ENCODE results near the gene CMTM8.

- TF ChIP-seq CTCF (IDR thresholded peaks at IDR 0.05), result no peak
- TF ChIP-seq POLR2A (IDR thresholded peaks at IDR 0.05), result no peak
- no peak for TF ChIP-seq EP300 (IDR thresholded peaks at IDR 0.05)
- TF ChIP-seq POLR2AphosphoS5 (IDR thresholded peaks at IDR 0.05), result no peak
Observed at GRCh38 chr3:32239307-32240158, 1.1 kb downstream of the CMTM8 start.

Data from sigmoid colon (tissue), 4 donors.